Measurements from ENCODE around the gene NID2.
A peak's percentile ranks its signal among the peaks of the same experiment; 100 is the strongest.

NID2 gene

DNA sequence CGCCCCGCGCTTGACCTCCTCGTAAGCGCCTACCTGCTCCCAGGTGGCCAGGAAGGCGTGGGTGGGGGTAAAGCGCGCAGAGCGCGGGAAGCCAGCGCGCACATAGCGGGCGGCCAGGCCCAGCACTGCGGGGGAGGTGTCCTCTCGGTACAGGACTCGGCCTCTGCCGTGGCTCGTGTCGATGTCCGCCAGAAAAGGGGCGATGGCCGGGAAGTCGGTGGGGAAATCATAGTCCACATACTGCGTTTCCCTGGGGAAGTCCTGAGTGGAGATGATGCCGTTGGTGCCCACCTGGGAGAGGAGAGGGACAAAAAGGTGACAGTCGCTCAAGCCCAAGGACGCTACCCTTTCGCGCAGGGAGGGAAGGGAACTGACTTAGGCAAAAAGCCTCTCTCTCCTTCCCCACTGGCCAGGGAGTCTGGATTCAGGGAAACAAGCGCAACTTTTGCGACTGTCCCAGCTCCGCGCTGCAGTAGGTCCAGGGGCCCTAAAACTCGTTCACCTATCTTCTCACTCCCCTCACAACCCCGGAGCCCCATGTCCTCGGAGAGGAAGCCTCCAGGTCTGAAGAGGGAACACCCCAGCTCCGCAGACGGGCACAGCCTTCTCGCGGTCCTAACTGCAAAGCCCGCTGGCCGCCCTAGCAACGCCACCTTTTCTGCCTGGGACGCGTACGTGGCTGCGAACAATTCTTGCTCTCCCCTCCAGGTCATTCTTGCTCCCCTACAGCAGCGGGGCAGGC, 815 bp downstream of the NID2 start:
- Histone ChIP-seq H3K4me3 (ENCODE audit: low read depth, low read length) (peak overlapping the region; percentile 69), H2AK5ac (ENCODE audit: low read length) (no peak overlapping the region), H3K4ac (ENCODE audit: low read depth, low read length) (no peak overlapping the region), H2BK12ac (ENCODE audit: low read length) (no peak overlapping the region), H3K79me1 (ENCODE audit: low read length) (peaks cover 9% of the 10 kb centered on the region), H2BK120ac (ENCODE audit: insufficient read depth, low read length, poor library complexity) (no peak overlapping the region), H3K27ac (ENCODE audit: low read depth, low read length) (no peak overlapping the region), H4K8ac (ENCODE audit: low read depth, low read length) (peak overlapping the region; percentile 54), H3K36me3 (ENCODE audit: control insufficient read depth in 1 of 2, insufficient read depth in 2 of 2, low read length in 2 of 2) (no peaks in the 10 kb centered on the region), H3K9ac (ENCODE audit: low read length) (peak overlapping the region; percentile 8), H3K4me1 (ENCODE audit: control insufficient read depth in 1 of 2, insufficient read depth in 2 of 2, low read length in 2 of 2) (peaks cover 17 to 27% of the 10 kb centered on the region in 2 experiments), H3K14ac (ENCODE audit: low read length) (no peak overlapping the region), H3K18ac (ENCODE audit: low read length) (peak overlapping the region; percentile 25), H2AFZ (ENCODE audit: insufficient read depth, low read length, poor library complexity) (peak overlapping the region; percentile 78), H3K27me3 (ENCODE audit: insufficient read depth, low read length) (peaks cover 3% of the 10 kb centered on the region), H2BK5ac (ENCODE audit: low read depth, low read length, poor library complexity) (no peak overlapping the region), H4K12ac (ENCODE audit: low read depth, low read length) (no peak overlapping the region), H3K4me2 (ENCODE audit: low read length) (peak overlapping the region; percentile 99), H4K91ac (ENCODE audit: low read depth, low read length) (no peak overlapping the region), H3K79me2 (ENCODE audit: control insufficient read depth, insufficient read depth, low read length, poor library complexity) (no peaks in the 10 kb centered on the region), H3K9me3 (ENCODE audit: insufficient read depth, low read depth, low read length) (no peaks in the 10 kb centered on the region), H3K23ac (ENCODE audit: low read length) (no peak overlapping the region)
- WGBS (ENCODE audit: extremely low coverage, insufficient coverage, insufficient read length), result no CpG with 5 or more reads among the region's 49 CpGs
- DNase-seq, result peak in 1 of 2 donors; percentile 38

DNA sequence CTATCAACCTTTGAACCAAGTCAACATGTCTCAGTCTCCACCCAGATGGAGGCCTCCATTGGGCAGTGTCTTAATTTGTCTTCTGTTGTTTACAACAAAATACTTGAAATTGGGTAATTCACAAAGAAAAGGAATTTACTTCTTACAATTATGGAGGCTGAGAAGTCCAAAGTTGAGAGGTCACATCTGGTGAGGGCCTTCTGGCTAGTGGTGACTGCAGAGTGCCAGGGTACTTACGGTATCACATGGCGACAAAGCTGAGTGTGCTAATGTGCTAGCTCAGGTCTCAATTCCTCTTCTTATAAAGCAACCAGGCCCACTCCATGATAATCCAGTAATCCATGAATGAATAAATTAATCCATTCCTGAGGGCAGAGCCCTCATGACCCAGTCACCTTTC, 4.7 kb downstream of the NID2 start:
- no peak overlapping the region for H4K12ac ChIP-seq (ENCODE audit: low read depth, low read length)
- no peaks in the 10 kb centered on the region for H3K36me3 ChIP-seq (ENCODE audit: control insufficient read depth in 1 of 2, insufficient read depth in 2 of 2, low read length in 2 of 2)
- no CpG with 5 or more reads among the region's 2 CpGs for WGBS (ENCODE audit: extremely low coverage, insufficient coverage, insufficient read length)
- H3K79me2 ChIP-seq (ENCODE audit: control insufficient read depth, insufficient read depth, low read length, poor library complexity), result no peaks in the 10 kb centered on the region
- H2BK5ac ChIP-seq (ENCODE audit: low read depth, low read length, poor library complexity), result no peak overlapping the region
- H2AFZ ChIP-seq (ENCODE audit: insufficient read depth, low read length, poor library complexity), result no peak overlapping the region
- H3K4ac ChIP-seq (ENCODE audit: low read depth, low read length), result no peak overlapping the region
- H3K4me3 ChIP-seq (ENCODE audit: low read depth, low read length), result no peak overlapping the region
- H2AK5ac ChIP-seq (ENCODE audit: low read length), result no peak overlapping the region
- H3K4me1 ChIP-seq (ENCODE audit: control insufficient read depth in 1 of 2, insufficient read depth in 2 of 2, low read length in 2 of 2), result peaks cover 20 to 21% of the 10 kb centered on the region in 2 experiments
- peak overlapping the region; percentile 43 for H2BK12ac ChIP-seq (ENCODE audit: low read length)
- H3K79me1 ChIP-seq (ENCODE audit: low read length), result peaks cover 9% of the 10 kb centered on the region
- no peak overlapping the region for H4K8ac ChIP-seq (ENCODE audit: low read depth, low read length)
- DNase-seq, result no peak
- H3K4me2 ChIP-seq (ENCODE audit: low read length), result no peak overlapping the region
- H3K27ac ChIP-seq (ENCODE audit: low read depth, low read length), result no peak overlapping the region
- H3K9ac ChIP-seq (ENCODE audit: low read length), result no peak overlapping the region
- no peak overlapping the region for H3K23ac ChIP-seq (ENCODE audit: low read length)
- no peak overlapping the region for H3K18ac ChIP-seq (ENCODE audit: low read length)
- no peaks in the 10 kb centered on the region for H3K9me3 ChIP-seq (ENCODE audit: insufficient read depth, low read depth, low read length)
- no peak overlapping the region for H3K14ac ChIP-seq (ENCODE audit: low read length)
- H2BK120ac ChIP-seq (ENCODE audit: insufficient read depth, low read length, poor library complexity), result peak overlapping the region; percentile 49
- no peak overlapping the region for H4K91ac ChIP-seq (ENCODE audit: low read depth, low read length)
- peaks cover 3% of the 10 kb centered on the region for H3K27me3 ChIP-seq (ENCODE audit: insufficient read depth, low read length)

DNA sequence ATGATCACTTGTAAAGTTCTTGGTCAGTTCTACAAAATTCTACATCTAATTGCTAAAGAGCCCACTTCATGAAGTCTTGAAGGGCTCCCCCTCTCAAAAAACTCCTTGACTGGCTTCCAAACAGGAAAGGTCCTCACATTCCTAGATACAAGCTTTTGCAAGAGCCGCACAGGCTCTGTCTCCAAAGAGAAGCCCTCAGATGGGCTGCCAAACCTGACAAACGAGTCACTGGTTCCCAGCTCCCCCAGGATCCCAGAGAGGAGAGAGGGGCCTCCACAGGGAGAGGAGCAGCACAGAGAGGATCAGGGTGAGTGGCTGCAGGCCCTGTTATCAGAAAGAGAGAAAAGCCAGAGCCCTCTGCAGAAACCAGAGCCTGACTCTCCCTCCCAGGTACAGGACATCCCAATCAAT, 5.8 kb downstream of the NID2 start:
- Histone ChIP-seq H2AK5ac (ENCODE audit: low read length) (no peak overlapping the region), H4K12ac (ENCODE audit: low read depth, low read length) (no peak overlapping the region), H3K14ac (ENCODE audit: low read length) (no peak overlapping the region), H3K18ac (ENCODE audit: low read length) (no peak overlapping the region), H2BK12ac (ENCODE audit: low read length) (no peak overlapping the region), H3K4me1 (ENCODE audit: control insufficient read depth in 1 of 2, insufficient read depth in 2 of 2, low read length in 2 of 2) (peaks cover 11 to 15% of the 10 kb centered on the region in 2 experiments), H4K8ac (ENCODE audit: low read depth, low read length) (no peak overlapping the region), H3K27me3 (ENCODE audit: insufficient read depth, low read length) (no peaks in the 10 kb centered on the region), H3K4me3 (ENCODE audit: low read depth, low read length) (no peak overlapping the region), H2BK5ac (ENCODE audit: low read depth, low read length, poor library complexity) (no peak overlapping the region), H3K9me3 (ENCODE audit: insufficient read depth, low read depth, low read length) (no peaks in the 10 kb centered on the region), H3K23ac (ENCODE audit: low read length) (no peak overlapping the region), H3K4ac (ENCODE audit: low read depth, low read length) (no peak overlapping the region), H2AFZ (ENCODE audit: insufficient read depth, low read length, poor library complexity) (no peak overlapping the region), H3K4me2 (ENCODE audit: low read length) (no peak overlapping the region), H3K79me1 (ENCODE audit: low read length) (peaks cover 2% of the 10 kb centered on the region), H3K9ac (ENCODE audit: low read length) (no peak overlapping the region), H2BK120ac (ENCODE audit: insufficient read depth, low read length, poor library complexity) (no peak overlapping the region), H3K36me3 (ENCODE audit: control insufficient read depth in 1 of 2, insufficient read depth in 2 of 2, low read length in 2 of 2) (no peaks in the 10 kb centered on the region), H3K27ac (ENCODE audit: low read depth, low read length) (peak overlapping the region; percentile 62), H3K79me2 (ENCODE audit: control insufficient read depth, insufficient read depth, low read length, poor library complexity) (no peaks in the 10 kb centered on the region), H4K91ac (ENCODE audit: low read depth, low read length) (no peak overlapping the region)
- no peak for DNase-seq
- no CpG with 5 or more reads among the region's 2 CpGs for WGBS (ENCODE audit: extremely low coverage, insufficient coverage, insufficient read length)

DNA sequence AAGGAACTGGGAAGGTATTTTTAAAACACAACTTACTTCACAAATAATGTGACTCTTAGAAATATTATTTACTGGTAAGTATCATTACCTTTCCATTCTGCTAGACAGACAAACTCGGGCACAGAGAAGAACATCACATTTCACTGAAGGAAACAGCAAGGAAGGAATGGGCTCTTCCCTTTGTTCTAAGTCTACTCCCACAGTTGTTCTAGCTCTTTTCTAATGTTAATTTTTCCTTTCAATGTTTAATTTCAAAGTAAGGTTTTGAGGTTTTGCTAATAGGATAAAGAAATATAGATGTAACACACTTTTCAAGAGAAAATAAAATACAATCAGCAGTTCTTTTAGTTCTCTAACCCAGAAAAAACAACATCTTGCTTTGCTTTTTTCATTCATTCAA, 7.0 kb downstream of the NID2 start:
- Histone ChIP-seq H3K27me3 (ENCODE audit: insufficient read depth, low read length) (no peaks in the 10 kb centered on the region), H4K91ac (ENCODE audit: low read depth, low read length) (no peak overlapping the region), H3K4me3 (ENCODE audit: low read depth, low read length) (no peak overlapping the region), H3K79me2 (ENCODE audit: control insufficient read depth, insufficient read depth, low read length, poor library complexity) (no peaks in the 10 kb centered on the region), H3K27ac (ENCODE audit: low read depth, low read length) (no peak overlapping the region), H2AFZ (ENCODE audit: insufficient read depth, low read length, poor library complexity) (no peak overlapping the region), H2BK5ac (ENCODE audit: low read depth, low read length, poor library complexity) (no peak overlapping the region), H4K12ac (ENCODE audit: low read depth, low read length) (no peak overlapping the region), H3K36me3 (ENCODE audit: control insufficient read depth in 1 of 2, insufficient read depth in 2 of 2, low read length in 2 of 2) (no peaks in the 10 kb centered on the region), H3K4ac (ENCODE audit: low read depth, low read length) (no peak overlapping the region), H3K4me1 (ENCODE audit: control insufficient read depth in 1 of 2, insufficient read depth in 2 of 2, low read length in 2 of 2) (peaks cover 5 to 9% of the 10 kb centered on the region in 2 experiments), H3K79me1 (ENCODE audit: low read length) (peaks cover 2% of the 10 kb centered on the region), H3K4me2 (ENCODE audit: low read length) (no peak overlapping the region), H3K9ac (ENCODE audit: low read length) (no peak overlapping the region), H2AK5ac (ENCODE audit: low read length) (no peak overlapping the region), H3K9me3 (ENCODE audit: insufficient read depth, low read depth, low read length) (no peaks in the 10 kb centered on the region), H3K14ac (ENCODE audit: low read length) (no peak overlapping the region), H3K18ac (ENCODE audit: low read length) (no peak overlapping the region), H3K23ac (ENCODE audit: low read length) (no peak overlapping the region), H4K8ac (ENCODE audit: low read depth, low read length) (no peak overlapping the region), H2BK12ac (ENCODE audit: low read length) (no peak overlapping the region), H2BK120ac (ENCODE audit: insufficient read depth, low read length, poor library complexity) (no peak overlapping the region)
- no peak for DNase-seq
- no CpG with 5 or more reads among the region's 1 CpG for WGBS (ENCODE audit: extremely low coverage, insufficient coverage, insufficient read length)
